Measurements from ENCODE around the gene UACA. TPM values are rescaled to one million over a fixed set of nuclear protein-coding genes. Genes with fewer than 3 reads are reported as not detected.

Gene UACA
- total RNA-seq, 2 experiments from 2014 or later, result 0.58 to 1.3 TPM

- CTCF ChIA-PET, result no interaction called here
- no peaks in the 10 kb centered on the region for H3K9me3 Mint-ChIP-seq
- H3K4me3 Mint-ChIP-seq, result no peak overlapping the region
- no peak overlapping the region for H3K27ac Mint-ChIP-seq
- no peak for DNase-seq
- no peaks in the 10 kb centered on the region for H3K36me3 Mint-ChIP-seq (ENCODE audit: low read depth)
- peaks cover 10% of the 10 kb centered on the region for H3K27me3 Mint-ChIP-seq
- POLR2A ChIA-PET, result no interaction called here
- H3K4me1 Mint-ChIP-seq, result no peaks in the 10 kb centered on the region
These were observed 31.4 kb upstream of the UACA start for GRCh38 chr15:70794596-70795310.

GRCh38 chr15:70793694-70794093 lies 30.3 kb upstream of the UACA start:
- no peaks in the 10 kb centered on the region for H3K9me3 Mint-ChIP-seq
- H3K27ac Mint-ChIP-seq, result no peak overlapping the region
- no peaks in the 10 kb centered on the region for H3K4me1 Mint-ChIP-seq
- DNase-seq, result no peak
- ChIA-PET CTCF (no interaction called here), POLR2A (no interaction called here)
- H3K36me3 Mint-ChIP-seq (ENCODE audit: low read depth), result no peaks in the 10 kb centered on the region
- peaks cover 10% of the 10 kb centered on the region for H3K27me3 Mint-ChIP-seq
- H3K4me3 Mint-ChIP-seq, result no peak overlapping the region

- H3K4me1 Mint-ChIP-seq, result no peaks in the 10 kb centered on the region
- peaks cover 14% of the 10 kb centered on the region for H3K27me3 Mint-ChIP-seq
- H3K36me3 Mint-ChIP-seq (ENCODE audit: low read depth), result no peaks in the 10 kb centered on the region
- DNase-seq, result no peak
- H3K9me3 Mint-ChIP-seq, result no peaks in the 10 kb centered on the region
- POLR2A ChIA-PET, result interaction anchor here (1.5 kb wide), 1 partner anchor 8 kb away, joined by 4 read pairs; no protein-coding TSS in a partner anchor
- no peak overlapping the region for H3K27ac Mint-ChIP-seq
- CTCF ChIA-PET, result no interaction called here
- H3K4me3 Mint-ChIP-seq, result no peak overlapping the region
These were observed 28.8 kb upstream of the UACA start for GRCh38 chr15:70792171-70792573.

- Mint-ChIP-seq H3K4me3 (no peak overlapping the region), H3K9me3 (no peaks in the 10 kb centered on the region), H3K4me1 (no peaks in the 10 kb centered on the region), H3K27me3 (peaks cover 14% of the 10 kb centered on the region), H3K27ac (no peak overlapping the region), H3K36me3 (ENCODE audit: low read depth) (no peaks in the 10 kb centered on the region)
- POLR2A ChIA-PET, result interaction anchor here (1.5 kb wide), 1 partner anchor 9 kb away, joined by 4 read pairs; no protein-coding TSS in a partner anchor
- CTCF ChIA-PET, result no interaction called here
- no peak for DNase-seq
These were observed 27.9 kb upstream of the UACA start for GRCh38 chr15:70791259-70791658.

GRCh38 chr15:70789213-70789612 lies 25.9 kb upstream of the UACA start:
- Mint-ChIP-seq H3K27me3 (peaks cover 14% of the 10 kb centered on the region), H3K9me3 (no peaks in the 10 kb centered on the region), H3K4me3 (no peak overlapping the region), H3K27ac (no peak overlapping the region), H3K4me1 (no peaks in the 10 kb centered on the region), H3K36me3 (ENCODE audit: low read depth) (no peaks in the 10 kb centered on the region)
- POLR2A ChIA-PET, result no interaction called here
- no peak for DNase-seq
- CTCF ChIA-PET, result interaction anchor here (0.7 to 1.1 kb wide), 2 partner anchors 22 to 186 kb away, joined by 3 read pairs; no protein-coding TSS in a partner anchor

- ChIA-PET POLR2A (no interaction called here), CTCF (interaction anchor here (0.7 to 1.1 kb wide), 2 partner anchors 23 to 186 kb away, joined by 3 read pairs; no protein-coding TSS in a partner anchor)
- DNase-seq, result no peak
- Mint-ChIP-seq H3K4me1 (no peaks in the 10 kb centered on the region), H3K9me3 (no peaks in the 10 kb centered on the region), H3K27me3 (peaks cover 21% of the 10 kb centered on the region), H3K4me3 (no peak overlapping the region), H3K27ac (no peak overlapping the region), H3K36me3 (ENCODE audit: low read depth) (no peaks in the 10 kb centered on the region)
These were observed 25.0 kb upstream of the UACA start for GRCh38 chr15:70788114-70789049.

GRCh38 chr15:70786996-70787395 lies 23.6 kb upstream of the UACA start:
- POLR2A ChIA-PET, result no interaction called here
- Mint-ChIP-seq H3K9me3 (no peaks in the 10 kb centered on the region), H3K27me3 (peaks cover 14% of the 10 kb centered on the region), H3K4me1 (no peaks in the 10 kb centered on the region), H3K27ac (no peak overlapping the region), H3K4me3 (no peak overlapping the region), H3K36me3 (ENCODE audit: low read depth) (no peaks in the 10 kb centered on the region)
- no peak for DNase-seq
- CTCF ChIA-PET, result no interaction called here

GRCh38 chr15:70783610-70784022 lies 20.3 kb upstream of the UACA start:
- no peaks in the 10 kb centered on the region for H3K4me1 Mint-ChIP-seq
- H3K9me3 Mint-ChIP-seq, result no peaks in the 10 kb centered on the region
- ChIA-PET POLR2A (no interaction called here), CTCF (no interaction called here)
- H3K27ac Mint-ChIP-seq, result no peak overlapping the region
- DNase-seq, result no peak
- no peaks in the 10 kb centered on the region for H3K36me3 Mint-ChIP-seq (ENCODE audit: low read depth)
- peaks cover 11% of the 10 kb centered on the region for H3K27me3 Mint-ChIP-seq
- H3K4me3 Mint-ChIP-seq, result no peak overlapping the region

GRCh38 chr15:70783041-70783440 lies 19.7 kb upstream of the UACA start:
- CTCF ChIA-PET, result no interaction called here
- POLR2A ChIA-PET, result no interaction called here
- H3K9me3 Mint-ChIP-seq, result no peaks in the 10 kb centered on the region
- H3K27me3 Mint-ChIP-seq, result peaks cover 9% of the 10 kb centered on the region
- H3K4me1 Mint-ChIP-seq, result no peaks in the 10 kb centered on the region
- no peaks in the 10 kb centered on the region for H3K36me3 Mint-ChIP-seq (ENCODE audit: low read depth)
- no peak overlapping the region for H3K27ac Mint-ChIP-seq
- no peak for DNase-seq
- no peak overlapping the region for H3K4me3 Mint-ChIP-seq

- DNase-seq, result no peak
- no peak overlapping the region for H3K4me3 Mint-ChIP-seq
- ChIA-PET CTCF (no interaction called here), POLR2A (no interaction called here)
- H3K9me3 Mint-ChIP-seq, result no peaks in the 10 kb centered on the region
- H3K27me3 Mint-ChIP-seq, result peaks cover 16% of the 10 kb centered on the region
- H3K27ac Mint-ChIP-seq, result no peak overlapping the region
- no peaks in the 10 kb centered on the region for H3K36me3 Mint-ChIP-seq (ENCODE audit: low read depth)
- H3K4me1 Mint-ChIP-seq, result no peaks in the 10 kb centered on the region
These were observed 17.9 kb upstream of the UACA start for GRCh38 chr15:70781236-70781635.

GRCh38 chr15:70778258-70779076 lies 15.1 kb upstream of the UACA start:
- Mint-ChIP-seq H3K27me3 (peaks cover 10% of the 10 kb centered on the region), H3K4me3 (no peak overlapping the region), H3K27ac (no peak overlapping the region), H3K36me3 (ENCODE audit: low read depth) (no peaks in the 10 kb centered on the region), H3K9me3 (no peaks in the 10 kb centered on the region), H3K4me1 (no peaks in the 10 kb centered on the region)
- ChIA-PET POLR2A (no interaction called here), CTCF (interaction anchor here (0.8 kb wide), 1 partner anchor 33 kb away, joined by 4 read pairs; no protein-coding TSS in a partner anchor)
- no peak for DNase-seq

GRCh38 chr15:70777170-70777926 lies 14.0 kb upstream of the UACA start:
- H3K27me3 Mint-ChIP-seq, result peaks cover 14% of the 10 kb centered on the region
- no peaks in the 10 kb centered on the region for H3K9me3 Mint-ChIP-seq
- no peaks in the 10 kb centered on the region for H3K36me3 Mint-ChIP-seq (ENCODE audit: low read depth)
- no peak overlapping the region for H3K4me3 Mint-ChIP-seq
- ChIA-PET POLR2A (no interaction called here), CTCF (no interaction called here)
- no peaks in the 10 kb centered on the region for H3K4me1 Mint-ChIP-seq
- no peak overlapping the region for H3K27ac Mint-ChIP-seq
- DNase-seq, result no peak

All from activated CD4-positive, alpha-beta memory T cell treated with anti-CD3 and anti-CD28 coated beads, Interleukin-2, amount 10 ng/mL, durations not matched to agents 7 days and 5 days (primary cell).